Stimulated activated CD4-positive, alpha-beta T cell treated with anti-CD3 and anti-CD28 coated beads, TNF-alpha, amount 100 ng/mL, for 1 hour (primary cell): Measurements from ENCODE around the gene EPHA10.

Experiments used
- DNase-seq, 3 donors: peaks; one replicate each; pipeline ENCODE4 v3.0.0-alpha.2; 2020; ENCODE audit warnings: low read depth in 3 of 3, low spot score in 1 of 3

The EPHA10 gene

DNA sequence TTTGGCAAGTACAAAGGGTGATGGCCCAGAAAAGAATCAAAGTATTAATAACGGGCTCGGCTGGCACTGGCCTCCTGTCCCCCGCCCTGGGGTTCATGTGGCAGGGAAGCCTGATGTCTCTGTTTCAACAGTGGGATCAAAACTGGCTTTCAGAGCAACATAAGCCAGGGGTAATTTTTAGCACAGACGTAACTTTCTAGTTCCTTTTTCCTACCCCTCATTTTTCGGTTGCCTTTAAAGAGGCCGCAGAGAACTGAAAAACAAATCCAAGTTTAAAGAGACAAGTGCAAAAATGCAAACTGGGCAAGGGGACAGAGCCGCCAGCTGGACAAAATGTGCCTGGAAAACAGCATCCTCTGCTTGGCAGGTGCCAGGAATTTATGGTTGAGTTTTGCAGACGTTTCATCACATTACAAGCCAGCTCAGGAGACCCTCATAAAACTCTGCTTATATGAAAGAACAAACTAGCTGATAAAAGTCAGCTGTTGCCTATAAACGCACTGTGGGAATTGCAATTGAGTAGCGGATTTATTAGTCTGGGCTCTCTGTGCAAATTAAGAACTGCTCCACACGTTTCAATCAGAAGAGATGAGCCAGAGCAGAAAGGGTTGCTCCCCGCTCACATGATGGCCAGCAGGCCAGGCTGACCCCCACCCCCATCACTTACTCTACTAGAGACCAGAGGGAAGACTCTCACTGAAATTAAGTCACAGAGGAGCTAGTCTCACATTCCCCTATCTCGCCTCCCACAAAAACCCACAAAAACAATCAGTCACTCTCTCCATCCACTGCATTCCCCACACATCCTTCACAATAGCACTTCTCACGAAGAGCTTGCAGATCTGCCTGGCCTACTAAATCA lies 88.4 kb downstream of the EPHA10 start:
- DNase-seq = no peak

DNA sequence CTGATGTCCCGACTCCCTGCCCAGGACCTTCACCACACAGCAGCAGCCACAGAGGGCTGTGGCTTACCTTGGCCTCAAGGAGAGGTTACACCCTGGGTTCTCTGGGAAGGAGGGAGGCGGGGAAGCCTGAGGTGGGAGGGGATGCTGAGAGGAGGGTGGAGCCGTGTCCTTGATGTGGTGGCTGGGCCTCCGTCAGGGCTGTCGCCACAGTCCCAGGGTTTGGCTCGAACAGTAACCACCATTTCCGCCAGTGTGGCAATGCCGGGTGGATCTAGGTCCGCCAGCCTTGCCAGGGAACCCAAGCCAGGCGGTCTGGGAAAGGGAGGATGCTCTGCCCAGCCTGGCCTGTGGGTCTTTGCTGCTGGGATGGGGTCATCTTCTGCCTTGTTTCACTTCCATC lies 91.0 kb downstream of the EPHA10 start:
- peak in 1 of 3 donors; percentile 10 for DNase-seq

DNA sequence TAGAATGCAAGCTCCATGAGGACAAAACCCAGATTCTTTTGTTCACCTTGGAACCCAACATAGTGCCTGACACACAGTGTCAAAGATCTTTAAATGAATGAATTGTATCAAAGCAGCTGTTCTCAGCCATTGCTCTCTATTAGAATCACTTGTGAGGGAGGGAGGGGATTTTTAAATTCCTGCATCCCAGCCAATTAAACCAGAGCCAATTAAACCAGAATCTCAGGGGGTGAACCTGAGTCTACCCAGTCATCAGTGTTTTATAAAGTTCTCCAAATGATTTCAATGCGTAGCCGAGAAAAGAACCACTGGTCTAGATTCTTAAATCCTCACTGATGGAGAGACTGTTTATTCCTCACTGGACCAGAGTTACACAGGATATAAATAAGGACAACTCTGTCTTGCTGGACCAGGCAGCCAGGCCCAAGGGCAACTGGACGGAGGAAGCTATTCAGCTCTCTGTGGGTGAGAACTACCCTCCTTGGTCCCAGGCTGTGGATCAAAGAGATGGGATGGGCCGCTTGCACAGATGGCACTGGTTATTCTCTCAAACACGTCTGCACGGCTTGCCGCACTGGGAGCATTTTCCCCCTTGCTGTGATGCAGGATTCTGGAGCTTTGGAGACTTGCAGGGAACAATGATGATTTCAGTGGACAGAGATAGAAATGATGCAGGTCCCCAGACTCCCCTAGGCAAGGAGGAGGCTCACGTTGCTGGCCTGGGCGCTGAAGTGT lies 92.6 kb downstream of the EPHA10 start:
- no peak for DNase-seq

DNA sequence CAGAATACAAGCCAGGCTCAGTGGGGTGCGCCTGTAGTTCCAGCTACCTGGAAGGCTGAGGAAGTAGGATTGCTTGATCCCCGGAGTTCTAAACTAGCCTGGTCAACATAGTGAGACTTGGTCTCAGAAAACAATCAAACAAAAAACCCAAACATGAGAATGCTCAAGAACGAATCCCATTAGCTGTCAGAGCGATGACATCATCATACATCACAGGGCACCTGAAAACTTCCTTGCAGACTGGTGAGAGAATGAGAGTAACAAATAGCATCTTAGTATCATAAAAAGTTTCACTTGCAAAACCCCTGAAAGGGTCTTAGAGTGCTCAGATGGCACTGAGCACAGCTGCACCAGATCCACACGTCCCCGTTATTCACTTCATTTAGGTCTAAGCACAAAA lies 93.7 kb downstream of the EPHA10 start:
- no peak for DNase-seq

DNA sequence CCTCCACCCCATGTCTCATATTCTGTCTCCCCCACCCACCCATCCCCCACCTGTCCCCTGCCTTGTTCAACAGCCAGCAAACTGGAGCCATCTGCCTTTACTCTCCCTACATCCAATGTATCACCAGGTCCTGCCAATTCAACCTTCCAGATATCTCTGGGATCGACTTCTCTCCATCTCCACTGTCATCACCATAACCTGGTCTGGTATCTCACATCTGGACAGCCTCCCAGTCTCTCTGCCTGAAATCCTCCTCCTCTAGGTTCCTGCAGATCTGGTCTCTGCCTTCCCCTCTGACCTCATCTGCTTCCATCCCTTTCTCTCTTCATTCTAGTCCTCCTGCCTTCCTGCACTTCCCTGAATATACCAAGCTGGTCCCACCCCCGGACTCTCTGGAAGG lies 94.8 kb downstream of the EPHA10 start:
- no peak for DNase-seq

DNA sequence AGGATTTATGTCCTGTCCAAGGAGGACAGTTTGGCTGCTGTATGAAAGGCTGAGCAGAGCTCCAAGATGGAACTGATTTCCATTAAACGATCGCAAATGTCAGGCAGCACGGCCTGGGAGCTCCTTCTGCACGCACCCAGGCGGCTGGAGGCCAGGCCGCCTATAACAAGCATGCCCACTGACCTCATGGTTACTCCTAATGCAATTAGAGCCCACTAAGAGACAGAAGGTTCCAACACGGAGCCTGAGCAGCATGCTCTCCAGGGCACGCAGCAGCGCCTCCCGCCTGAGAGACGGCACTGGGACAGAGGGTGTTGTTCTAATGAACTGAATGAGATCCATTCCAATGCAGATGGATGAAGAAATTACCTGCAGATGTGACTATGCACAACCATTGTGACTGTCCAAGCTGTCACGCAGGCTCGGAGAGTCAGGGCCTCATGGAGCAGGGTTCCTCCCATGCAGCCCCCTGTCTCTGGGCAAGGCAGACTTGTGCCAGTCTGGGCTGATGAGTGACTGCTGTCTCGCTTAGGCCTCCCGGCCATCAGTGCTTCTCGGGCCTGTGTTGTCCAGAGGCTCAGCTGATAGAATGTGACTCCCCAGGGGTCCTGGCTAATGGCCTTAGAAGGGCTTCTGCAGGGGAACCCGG lies 97.8 kb downstream of the EPHA10 start:
- DNase-seq = no peak

DNA sequence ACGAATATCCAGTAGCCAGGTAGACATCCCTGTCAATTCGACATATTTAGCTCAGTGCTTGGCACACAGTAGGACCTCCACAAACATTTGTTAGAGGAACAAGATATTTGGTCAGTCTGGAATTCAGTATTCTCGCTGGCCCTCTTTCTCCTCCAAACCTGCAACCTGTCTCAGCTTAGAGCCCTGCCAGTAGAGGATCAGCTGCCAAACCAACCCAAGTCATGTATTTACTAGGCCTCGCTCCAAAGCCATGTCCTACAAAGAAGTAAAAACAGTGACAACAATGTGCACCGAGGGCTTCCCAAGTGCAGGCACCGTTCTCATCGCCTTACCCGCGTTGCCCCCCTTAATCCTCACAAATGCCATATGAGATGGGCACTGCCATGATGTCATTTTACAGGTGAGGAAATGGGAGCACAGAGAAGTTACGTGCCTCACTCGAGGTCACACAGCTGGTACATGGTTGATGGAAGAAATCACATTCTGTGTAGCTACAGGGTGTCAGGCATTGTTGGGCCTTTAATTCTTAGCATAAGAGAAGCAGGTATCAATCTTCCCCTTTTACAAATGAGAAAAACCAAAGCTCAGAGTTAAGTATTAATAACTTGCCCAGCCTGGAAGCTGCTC lies 98.6 kb downstream of the EPHA10 start:
- no peak for DNase-seq
